ENCODE results near the gene RHBDF1. TPM values are rescaled to one million over a fixed set of nuclear protein-coding genes. Genes with fewer than 3 reads are reported as not detected.
A peak's percentile ranks its signal among the peaks of the same experiment; 100 is the strongest.
"Not testable (repeated sequence)": the region's sequence is repeated elsewhere in the genome, so short reads cannot be mapped to it uniquely, and the experiment has no call there.

RHBDF1 gene
- total and polyA plus RNA-seq, 4 donors: 23.7 to 215 (median 85.1) TPM

- Histone ChIP-seq H3K36me3 (ENCODE audit: control insufficient read depth in 1 of 2, insufficient read depth in 2 of 2, low read length in 1 of 2) (peaks cover 0 to 6% of the 10 kb centered on the region in 2 donors), H3K27ac (ENCODE audit: low read depth in 1 of 2, low read length in 2 of 2) (no peak overlapping the region), H3K9me3 (ENCODE audit: control insufficient read depth, low read length) (no peaks in the 10 kb centered on the region), H3K4me1 (ENCODE audit: control insufficient read depth in 1 of 2, insufficient read depth in 2 of 2, low read length in 2 of 2) (no peaks in the 10 kb centered on the region), H3K27me3 (ENCODE audit: control insufficient read depth in 1 of 2, insufficient read depth in 2 of 2, low read length in 1 of 2) (no peaks in the 10 kb centered on the region), H3K4me3 (ENCODE audit: low read length in 2 of 2) (no peak overlapping the region)
- intact Hi-C loops (cut with DNase I): no loop called here
- DNase-seq: no peak
- ATAC-seq (ENCODE audit: low FRiP score): no peak
- WGBS, 2 donors: 94 to 95% methylated on average over 7 of the region's 7 CpGs
Measured at GRCh38 chr16:47234-47633, 25.2 kb downstream of the RHBDF1 start.

- WGBS, 2 donors: 94 to 95% methylated on average over 7 of the region's 7 CpGs
- H3K27me3 ChIP-seq (ENCODE audit: control insufficient read depth in 1 of 2, insufficient read depth in 2 of 2, low read length in 1 of 2); H3K4me1 ChIP-seq (ENCODE audit: control insufficient read depth in 1 of 2, insufficient read depth in 2 of 2, low read length in 2 of 2); H3K4me3 ChIP-seq (ENCODE audit: low read length in 2 of 2); H3K36me3 ChIP-seq (ENCODE audit: control insufficient read depth in 1 of 2, insufficient read depth in 2 of 2, low read length in 1 of 2); H3K9me3 ChIP-seq (ENCODE audit: control insufficient read depth, low read length); intact Hi-C loops (cut with DNase I); H3K27ac ChIP-seq (ENCODE audit: low read depth in 1 of 2, low read length in 2 of 2); ATAC-seq (ENCODE audit: low FRiP score): not testable (repeated sequence)
- DNase-seq: peak in 1 of 2 donors; percentile 12
Measured at GRCh38 chr16:46510-46909, 25.9 kb downstream of the RHBDF1 start.

- peaks cover 0 to 6% of the 10 kb centered on the region in 2 donors for H3K36me3 ChIP-seq (ENCODE audit: control insufficient read depth in 1 of 2, insufficient read depth in 2 of 2, low read length in 1 of 2)
- intact Hi-C loops (cut with DNase I): no loop called here
- 87 to 93% methylated on average over 5 of the region's 5 CpGs for WGBS, 2 donors
- H3K27ac ChIP-seq (ENCODE audit: low read depth in 1 of 2, low read length in 2 of 2): no peak overlapping the region
- DNase-seq (peak in 1 of 2 donors; percentile 5), ATAC-seq (ENCODE audit: low FRiP score) (no peak)
- H3K9me3 ChIP-seq (ENCODE audit: control insufficient read depth, low read length): no peaks in the 10 kb centered on the region
- H3K27me3 ChIP-seq (ENCODE audit: control insufficient read depth in 1 of 2, insufficient read depth in 2 of 2, low read length in 1 of 2): no peaks in the 10 kb centered on the region
- no peaks in the 10 kb centered on the region for H3K4me1 ChIP-seq (ENCODE audit: control insufficient read depth in 1 of 2, insufficient read depth in 2 of 2, low read length in 2 of 2)
- H3K4me3 ChIP-seq (ENCODE audit: low read length in 2 of 2): no peak overlapping the region
Measured at GRCh38 chr16:45454-45853, 27.0 kb downstream of the RHBDF1 start.

- H3K4me1 ChIP-seq (ENCODE audit: control insufficient read depth in 1 of 2, insufficient read depth in 2 of 2, low read length in 2 of 2): no peaks in the 10 kb centered on the region
- H3K36me3 ChIP-seq (ENCODE audit: control insufficient read depth in 1 of 2, insufficient read depth in 2 of 2, low read length in 1 of 2): peaks cover 0 to 6% of the 10 kb centered on the region in 2 donors
- intact Hi-C loops (cut with DNase I): no loop called here
- no peak overlapping the region for H3K27ac ChIP-seq (ENCODE audit: low read depth in 1 of 2, low read length in 2 of 2)
- WGBS, 2 donors: 95 to 97% methylated on average over 8 of the region's 8 CpGs
- H3K4me3 ChIP-seq (ENCODE audit: low read length in 2 of 2): no peak overlapping the region
- ATAC-seq (ENCODE audit: low FRiP score) (no peak), DNase-seq (peak in 1 of 2 donors; percentile 21)
- no peaks in the 10 kb centered on the region for H3K27me3 ChIP-seq (ENCODE audit: control insufficient read depth in 1 of 2, insufficient read depth in 2 of 2, low read length in 1 of 2)
- H3K9me3 ChIP-seq (ENCODE audit: control insufficient read depth, low read length): no peaks in the 10 kb centered on the region
Measured at GRCh38 chr16:44655-45054, 27.8 kb downstream of the RHBDF1 start.

- H3K4me3 ChIP-seq (ENCODE audit: low read length in 2 of 2): no peak overlapping the region
- no peaks in the 10 kb centered on the region for H3K9me3 ChIP-seq (ENCODE audit: control insufficient read depth, low read length)
- 75 to 78% methylated on average over 5 of the region's 5 CpGs for WGBS, 2 donors
- intact Hi-C loops (cut with DNase I): no loop called here
- H3K27me3 ChIP-seq (ENCODE audit: control insufficient read depth in 1 of 2, insufficient read depth in 2 of 2, low read length in 1 of 2): no peaks in the 10 kb centered on the region
- no peak for ATAC-seq (ENCODE audit: low FRiP score)
- no peaks in the 10 kb centered on the region for H3K4me1 ChIP-seq (ENCODE audit: control insufficient read depth in 1 of 2, insufficient read depth in 2 of 2, low read length in 2 of 2)
- DNase-seq: no peak
- H3K27ac ChIP-seq (ENCODE audit: low read depth in 1 of 2, low read length in 2 of 2): no peak overlapping the region
- H3K36me3 ChIP-seq (ENCODE audit: control insufficient read depth in 1 of 2, insufficient read depth in 2 of 2, low read length in 1 of 2): peaks cover 0 to 6% of the 10 kb centered on the region in 2 donors
Measured at GRCh38 chr16:43294-43693, 29.1 kb downstream of the RHBDF1 start.

- 89 to 91% methylated on average over 4 of the region's 4 CpGs for WGBS, 2 donors
- H3K36me3 ChIP-seq (ENCODE audit: control insufficient read depth in 1 of 2, insufficient read depth in 2 of 2, low read length in 1 of 2): peaks cover 0 to 6% of the 10 kb centered on the region in 2 donors
- ATAC-seq (ENCODE audit: low FRiP score) (no peak), DNase-seq (no peak)
- no peak overlapping the region for H3K27ac ChIP-seq (ENCODE audit: low read depth in 1 of 2, low read length in 2 of 2)
- H3K27me3 ChIP-seq (ENCODE audit: control insufficient read depth in 1 of 2, insufficient read depth in 2 of 2, low read length in 1 of 2): no peaks in the 10 kb centered on the region
- H3K9me3 ChIP-seq (ENCODE audit: control insufficient read depth, low read length): no peaks in the 10 kb centered on the region
- H3K4me3 ChIP-seq (ENCODE audit: low read length in 2 of 2): no peak overlapping the region
- intact Hi-C loops (cut with DNase I): no loop called here
- H3K4me1 ChIP-seq (ENCODE audit: control insufficient read depth in 1 of 2, insufficient read depth in 2 of 2, low read length in 2 of 2): no peaks in the 10 kb centered on the region
Measured at GRCh38 chr16:42691-43090, 29.7 kb downstream of the RHBDF1 start.

- WGBS, 2 donors: 88% methylated on average over 11 of the region's 11 CpGs
- DNase-seq: no peak
- no peak for ATAC-seq (ENCODE audit: low FRiP score)
- Histone ChIP-seq H3K9me3 (ENCODE audit: control insufficient read depth, low read length) (no peaks in the 10 kb centered on the region), H3K36me3 (ENCODE audit: control insufficient read depth in 1 of 2, insufficient read depth in 2 of 2, low read length in 1 of 2) (peaks cover 0 to 4% of the 10 kb centered on the region in 2 donors), H3K27me3 (ENCODE audit: control insufficient read depth in 1 of 2, insufficient read depth in 2 of 2, low read length in 1 of 2) (no peaks in the 10 kb centered on the region), H3K4me1 (ENCODE audit: control insufficient read depth in 1 of 2, insufficient read depth in 2 of 2, low read length in 2 of 2) (no peaks in the 10 kb centered on the region), H3K4me3 (ENCODE audit: low read length in 2 of 2) (no peak overlapping the region), H3K27ac (ENCODE audit: low read depth in 1 of 2, low read length in 2 of 2) (no peak overlapping the region)
- intact Hi-C loops (cut with DNase I): no loop called here
Measured at GRCh38 chr16:42069-42457, 30.4 kb downstream of the RHBDF1 start.

GRCh38 chr16:41439-42068 is 30.9 kb downstream of the RHBDF1 start:
- Histone ChIP-seq H3K27ac (ENCODE audit: low read depth in 1 of 2, low read length in 2 of 2) (no peak overlapping the region), H3K9me3 (ENCODE audit: control insufficient read depth, low read length) (no peaks in the 10 kb centered on the region), H3K36me3 (ENCODE audit: control insufficient read depth in 1 of 2, insufficient read depth in 2 of 2, low read length in 1 of 2) (peaks cover 0 to 4% of the 10 kb centered on the region in 2 donors), H3K4me1 (ENCODE audit: control insufficient read depth in 1 of 2, insufficient read depth in 2 of 2, low read length in 2 of 2) (no peaks in the 10 kb centered on the region), H3K4me3 (ENCODE audit: low read length in 2 of 2) (no peak overlapping the region), H3K27me3 (ENCODE audit: control insufficient read depth in 1 of 2, insufficient read depth in 2 of 2, low read length in 1 of 2) (no peaks in the 10 kb centered on the region)
- intact Hi-C loops (cut with DNase I): no loop called here
- WGBS, 2 donors: 89 to 91% methylated on average over 22 of the region's 22 CpGs
- no peak for DNase-seq
- no peak for ATAC-seq (ENCODE audit: low FRiP score)

Measured in aorta (tissue), 5 donors.